H9 (cell line): ENCODE measurements around the gene SP3. TPM values are rescaled to one million over a fixed set of nuclear protein-coding genes. Genes with fewer than 3 reads are reported as not detected.

Experiments
- DNase-seq: peaks from one replicate; pipeline ENCODE4 v3.0.0-alpha.2; 2017
- H2AFZ ChIP-seq: one replicate; pipeline ENCODE4 v1.6.1; 2013; ENCODE audit warnings: mild to moderate bottlenecking, low read length, control low read depth, moderate library complexity
- H2AK5ac ChIP-seq: 2 replicates; pipeline ENCODE4 v1.6.1; 2013; ENCODE audit warnings: low read length, control low read depth, mixed read lengths; ENCODE audit not compliant: insufficient read length
- H2BK120ac ChIP-seq: one replicate; pipeline ENCODE4 v1.6.1; 2013; ENCODE audit warnings: low read depth, mild to moderate bottlenecking, low read length, control low read depth, inconsistent platforms; ENCODE audit not compliant: poor library complexity, severe bottlenecking
- H2BK12ac ChIP-seq: 2 replicates; pipeline ENCODE4 v1.6.1; 2013; ENCODE audit warnings: low read length, control low read depth, mixed read lengths, low read depth; ENCODE audit not compliant: insufficient read length
- H2BK15ac ChIP-seq: 2 replicates; pipeline ENCODE4 v1.6.1; 2013; ENCODE audit warnings: low read depth, low read length, control low read depth
- H2BK20ac ChIP-seq: one replicate; pipeline ENCODE4 v1.6.1; 2013; ENCODE audit warnings: low read depth, mild to moderate bottlenecking, low read length, control low read depth, inconsistent platforms; ENCODE audit not compliant: poor library complexity, severe bottlenecking
- H2BK5ac ChIP-seq: 2 replicates; pipeline ENCODE4 v1.6.1; 2013; ENCODE audit warnings: low read length, control low read depth, mixed read lengths; ENCODE audit not compliant: insufficient read length
- H3K14ac ChIP-seq: 2 replicates; pipeline ENCODE4 v1.6.1; 2013; ENCODE audit warnings: low read length, control low read depth; ENCODE audit not compliant: insufficient read depth
- H3K18ac ChIP-seq: 2 replicates; pipeline ENCODE4 v1.6.1; 2013; ENCODE audit warnings: low read depth, mild to moderate bottlenecking, mixed read lengths, low read length, control low read depth; ENCODE audit not compliant: insufficient read length
- H3K23ac ChIP-seq: 2 replicates; pipeline ENCODE4 v1.6.1; 2013; ENCODE audit warnings: low read length, control low read depth, mixed read lengths, low read depth; ENCODE audit not compliant: insufficient read length
- H3K23me2 ChIP-seq: 2 replicates; pipeline ENCODE4 v1.6.1; 2013; ENCODE audit warnings: low read depth, mild to moderate bottlenecking, mixed read lengths, low read length, control low read depth; ENCODE audit not compliant: insufficient read length, poor library complexity, severe bottlenecking
- H3K27ac ChIP-seq: 2 replicates; pipeline ENCODE4 v1.5.1; 2013; ENCODE audit warnings: low read length, control low read depth, mixed read lengths, low read depth; ENCODE audit not compliant: insufficient read length
- H3K27me3 ChIP-seq: 2 replicates; pipeline ENCODE4 v1.6.1; 2013; ENCODE audit warnings: low read length, control low read depth, inconsistent platforms; ENCODE audit not compliant: insufficient read depth
- H3K4ac ChIP-seq: 2 replicates; pipeline ENCODE4 v1.6.1; 2013; ENCODE audit warnings: low read depth, mild to moderate bottlenecking, control low read depth, inconsistent platforms, low read length, moderate library complexity
- H3K4me1 ChIP-seq: 2 replicates; pipeline ENCODE4 v1.6.1; 2013; ENCODE audit warnings: low read length, control low read depth, inconsistent platforms; ENCODE audit not compliant: insufficient read depth
- H3K4me2 ChIP-seq: 2 replicates; pipeline ENCODE4 v1.6.1; 2013; ENCODE audit warnings: low read length, control low read depth, mixed read lengths; ENCODE audit not compliant: insufficient read length, insufficient read depth
- H3K56ac ChIP-seq: 2 replicates; pipeline ENCODE4 v1.6.1; 2013; ENCODE audit warnings: low read depth, mild to moderate bottlenecking, mixed read lengths, low read length, control low read depth; ENCODE audit not compliant: insufficient read length
- H3K79me1 ChIP-seq: 2 replicates; pipeline ENCODE4 v1.6.1; 2013; ENCODE audit warnings: low read depth, mild to moderate bottlenecking, moderate library complexity, low read length, control low read depth, inconsistent platforms; ENCODE audit not compliant: insufficient read depth, poor library complexity, severe bottlenecking
- H3K79me2 ChIP-seq: 2 replicates; pipeline ENCODE4 v1.6.1; 2013; ENCODE audit warnings: low read length, control low read depth, inconsistent platforms; ENCODE audit not compliant: insufficient read depth
- H3K9ac ChIP-seq: 2 replicates; pipeline ENCODE4 v1.6.1; 2013; ENCODE audit warnings: low read length, control low read depth, mixed read lengths; ENCODE audit not compliant: insufficient read length; ENCODE audit errors: extremely low read depth
- H3K9me3 ChIP-seq: one replicate; pipeline ENCODE4 v1.6.1; 2013; ENCODE audit warnings: low read depth, low read length, inconsistent platforms; ENCODE audit not compliant: control insufficient read depth
- H3T11ph ChIP-seq: one replicate; pipeline ENCODE4 v1.6.1; 2013; ENCODE audit warnings: mild to moderate bottlenecking, low read length, control low read depth, inconsistent platforms
- H4K20me1 ChIP-seq: one replicate; pipeline ENCODE4 v1.6.1; 2013; ENCODE audit not compliant: control insufficient read depth, insufficient read length, insufficient read depth
- H4K5ac ChIP-seq: 2 replicates; pipeline ENCODE4 v1.6.1; 2013; ENCODE audit warnings: low read depth, mild to moderate bottlenecking, mixed read lengths, low read length, control low read depth; ENCODE audit not compliant: insufficient read length
- H4K8ac ChIP-seq: replicated peaks from 2 replicates; pipeline ENCODE4 v1.6.1; 2013; ENCODE audit warnings: low read length, control low read depth, mixed read lengths, low read depth; ENCODE audit not compliant: insufficient read length
- H4K91ac ChIP-seq: 2 replicates; pipeline ENCODE4 v1.6.1; 2013; ENCODE audit warnings: low read depth, mild to moderate bottlenecking, moderate library complexity, mixed read lengths, low read length, control low read depth; ENCODE audit not compliant: insufficient read length
- H3K27ac Mint-ChIP-seq, 3 experiments: 2 replicates in 2 of 3; 3 replicates in 1 of 3; pipeline ENCODE4 v1.8.0; 2020 to 2021; ENCODE audit warnings: mixed read lengths in 3 of 3, mild to moderate bottlenecking in 1 of 3, moderate library complexity in 1 of 3
- H3K27me3 Mint-ChIP-seq: 2 replicates; pipeline ENCODE4 v1.8.0; 2021; ENCODE audit warnings: low read depth, mild to moderate bottlenecking, moderate library complexity, mixed read lengths
- H3K36me3 Mint-ChIP-seq, 3 experiments: 2 replicates in 2 of 3; 3 replicates in 1 of 3; pipeline ENCODE4 v1.8.0; 2020 to 2021; ENCODE audit warnings: low read depth in 3 of 3, mixed read lengths in 3 of 3; ENCODE audit not compliant: insufficient read depth in 1 of 3
- H3K4me1 Mint-ChIP-seq, 2 experiments: 2 replicates each; pipeline ENCODE4 v1.8.0; 2020; ENCODE audit warnings: mixed read lengths in 2 of 2
- H3K4me3 Mint-ChIP-seq, 2 experiments: 2 replicates in 1 of 2; 3 replicates in 1 of 2; pipeline ENCODE4 v1.8.0; 2020 to 2021; ENCODE audit warnings: mild to moderate bottlenecking in 2 of 2, mixed read lengths in 2 of 2, moderate library complexity in 1 of 2
- H3K9me3 Mint-ChIP-seq, 2 experiments: 2 replicates in 1 of 2; 3 replicates in 1 of 2; pipeline ENCODE4 v1.8.0; 2020; ENCODE audit warnings: mild to moderate bottlenecking in 2 of 2, mixed read lengths in 2 of 2, moderate library complexity in 1 of 2
- CTCF ChIP-seq: fragments of 200-600 bp; sonication (generic); conservative IDR thresholded peaks from 3 replicates; pipeline ENCODE4 v1.8.0; 2021; ENCODE audit warnings: antibody characterized with exemption, mild to moderate bottlenecking
- WGBS: extraction: QIAGEN DNeasy Blood & Tissue Kit; methylation state at CpG from one replicate; pipeline ENCODE4 v1.1.7; 2013; ENCODE audit warnings: missing lambda C conversion rate, low lambda C conversion rate, mixed read lengths; ENCODE audit not compliant: insufficient read length; ENCODE audit errors: extremely low coverage; 5-methylcytosine and 5-hydroxymethylcytosine counted together
- total RNA-seq: library from RNA; stranded (reverse); gene quantifications from 2 replicates; pipeline ENCODE4 v1.2.1, GENCODE V29; 2021

Gene SP3
- total RNA-seq, 1 experiment from 2014 or later: 86.3 TPM

GRCh38 chr2:174008720-174009119, 43.5 kb upstream of the SP3 start:
- H4K20me1 ChIP-seq: no peaks in the 10 kb centered on the region
- DNase-seq: no peak
- whole genome bisulfite sequencing: no CpG with 5 or more reads among the region's 4 CpGs
- H3K14ac ChIP-seq: no peak overlapping the region
- H3K23me2 ChIP-seq: peaks cover 7% of the 10 kb centered on the region
- no peak overlapping the region for H3K27ac ChIP-seq
- H2BK12ac ChIP-seq: no peak overlapping the region
- no peak overlapping the region for H4K5ac ChIP-seq
- H3K18ac ChIP-seq: no peak overlapping the region
- H3K79me2 ChIP-seq: no peaks in the 10 kb centered on the region
- no peak overlapping the region for H2BK20ac ChIP-seq
- H3K4me1 ChIP-seq: no peaks in the 10 kb centered on the region; the same call in 1 of the 2 replicates
- no peaks in the 10 kb centered on the region; a peak in 1 of 7 replicates for H3K36me3 Mint-ChIP-seq
- TF ChIP-seq CTCF: no peak
- no peaks in the 10 kb centered on the region for H3K79me1 ChIP-seq
- H2AK5ac ChIP-seq: no peak overlapping the region
- no peaks in the 10 kb centered on the region; a peak in 1 of 5 replicates for H3K9me3 Mint-ChIP-seq
- no peak overlapping the region for H2BK5ac ChIP-seq
- no peak overlapping the region for H3K4me2 ChIP-seq
- no peak overlapping the region for H2AFZ ChIP-seq
- no peak overlapping the region for H3K27ac Mint-ChIP-seq
- H4K8ac ChIP-seq: no peak overlapping the region
- H3K4me1 Mint-ChIP-seq: peaks cover 17 to 18% of the 10 kb centered on the region in 2 experiments
- H3K4me3 Mint-ChIP-seq: no peak overlapping the region
- H3K27me3 ChIP-seq: no peaks in the 10 kb centered on the region
- no peak overlapping the region for H3K23ac ChIP-seq
- H2BK15ac ChIP-seq: no peak overlapping the region
- H3T11ph ChIP-seq: no peak overlapping the region
- no peak overlapping the region for H3K9ac ChIP-seq
- H3K4ac ChIP-seq: no peak overlapping the region
- H2BK120ac ChIP-seq: no peak overlapping the region
- H3K56ac ChIP-seq: no peak overlapping the region
- H4K91ac ChIP-seq: no peak overlapping the region
- H3K9me3 ChIP-seq: no peaks in the 10 kb centered on the region
- peaks cover 12% of the 10 kb centered on the region for H3K27me3 Mint-ChIP-seq
